Activated CD4-positive, alpha-beta T cell treated with anti-CD3 and anti-CD28 coated beads for 1 hour (primary cell): ENCODE results near the gene ZDHHC22.
"Not testable (repeated sequence)": the region's sequence is repeated elsewhere in the genome, so short reads cannot be mapped to it uniquely, and the experiment has no call there.

Experiments
- DNase-seq: peaks from one replicate; pipeline ENCODE4 v3.0.0-alpha.2; 2020

Gene ZDHHC22

GRCh38 chr14:77141214-77142004 is at the start of gene ZDHHC22:
TSS of gene ZDHHC22 (minus strand) at chr14:77141791. CDS start at chr14:77139738, 2,053 bp downstream.
- no peak for DNase-seq

- no peak for DNase-seq
Observed at GRCh38 chr14:77190977-77191376, 49.4 kb upstream of the ZDHHC22 start.

- no peak for DNase-seq
Observed at GRCh38 chr14:77189479-77189878, 47.9 kb upstream of the ZDHHC22 start.

- no peak for DNase-seq
Observed at GRCh38 chr14:77187649-77188012, 46.0 kb upstream of the ZDHHC22 start.

- DNase-seq: no peak
Observed at GRCh38 chr14:77186911-77187648, 45.5 kb upstream of the ZDHHC22 start.

GRCh38 chr14:77185093-77185465 is 43.5 kb upstream of the ZDHHC22 start:
- DNase-seq: no peak

- DNase-seq: no peak
Observed at GRCh38 chr14:77184396-77185092, 43.0 kb upstream of the ZDHHC22 start.

- no peak for DNase-seq
Observed at GRCh38 chr14:77183896-77184295, 42.3 kb upstream of the ZDHHC22 start.

- DNase-seq: peak; percentile 15
Observed at GRCh38 chr14:77181603-77182437, 40.2 kb upstream of the ZDHHC22 start, which contains the start of gene TMEM63C. TSS of gene TMEM63C (plus strand) at chr14:77181798. CDS start at chr14:77218814, 37,016 bp downstream.

- no peak for DNase-seq
Observed at GRCh38 chr14:77180726-77181602, 39.4 kb upstream of the ZDHHC22 start.

GRCh38 chr14:77178656-77179055 is 37.1 kb upstream of the ZDHHC22 start:
- DNase-seq: no peak

- no peak for DNase-seq
Observed at GRCh38 chr14:77177702-77178101, 36.1 kb upstream of the ZDHHC22 start.

GRCh38 chr14:77175843-77176242 is 34.3 kb upstream of the ZDHHC22 start:
- no peak for DNase-seq

- not testable (repeated sequence) for DNase-seq
Observed at GRCh38 chr14:77173911-77174617, 32.5 kb upstream of the ZDHHC22 start.

GRCh38 chr14:77172916-77173315 is 31.3 kb upstream of the ZDHHC22 start:
- no peak for DNase-seq

- no peak for DNase-seq
Observed at GRCh38 chr14:77170045-77170444, 28.5 kb upstream of the ZDHHC22 start.

GRCh38 chr14:77161011-77161410 is 19.4 kb upstream of the ZDHHC22 start:
- DNase-seq: no peak

- DNase-seq: no peak
Observed at GRCh38 chr14:77158882-77159255, 17.3 kb upstream of the ZDHHC22 start.

GRCh38 chr14:77158175-77158881 is 16.7 kb upstream of the ZDHHC22 start:
- DNase-seq: no peak

GRCh38 chr14:77157740-77158139 is 16.1 kb upstream of the ZDHHC22 start:
- DNase-seq: no peak
